HG03103 (cell line): ENCODE data around the gene C2CD2.
"Not testable (repeated sequence)": the region's sequence is repeated elsewhere in the genome, so short reads cannot be mapped to it uniquely, and the experiment has no call there.

Experiments
- ATAC-seq: cut with Tn5 transposase; IDR thresholded peaks from one replicate; pipeline ENCODE4 v1.9.1; 2021; ENCODE audit warnings: low read depth; ENCODE audit not compliant: unreplicated experiment

C2CD2 gene

DNA sequence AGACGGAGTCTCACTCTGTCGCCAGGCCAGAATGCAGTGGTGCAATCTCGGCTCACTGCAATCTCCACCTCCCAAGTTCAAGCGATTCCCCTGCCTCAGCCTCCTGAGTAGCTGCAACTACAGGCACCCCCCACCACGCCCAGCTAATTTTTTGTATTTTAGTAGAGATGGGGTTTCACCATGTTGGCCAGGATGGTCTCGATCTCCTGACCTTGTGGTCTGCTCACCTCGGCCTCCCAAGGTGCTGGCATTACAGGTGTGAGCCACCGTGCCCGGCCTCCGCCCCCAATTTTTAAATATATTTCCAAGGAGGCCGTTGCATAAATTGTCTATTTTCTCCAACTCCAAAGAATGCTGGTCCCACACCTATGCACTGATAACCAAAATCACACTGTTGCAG is 5.9 kb upstream of the C2CD2 start:
- ATAC-seq = not testable (repeated sequence)

DNA sequence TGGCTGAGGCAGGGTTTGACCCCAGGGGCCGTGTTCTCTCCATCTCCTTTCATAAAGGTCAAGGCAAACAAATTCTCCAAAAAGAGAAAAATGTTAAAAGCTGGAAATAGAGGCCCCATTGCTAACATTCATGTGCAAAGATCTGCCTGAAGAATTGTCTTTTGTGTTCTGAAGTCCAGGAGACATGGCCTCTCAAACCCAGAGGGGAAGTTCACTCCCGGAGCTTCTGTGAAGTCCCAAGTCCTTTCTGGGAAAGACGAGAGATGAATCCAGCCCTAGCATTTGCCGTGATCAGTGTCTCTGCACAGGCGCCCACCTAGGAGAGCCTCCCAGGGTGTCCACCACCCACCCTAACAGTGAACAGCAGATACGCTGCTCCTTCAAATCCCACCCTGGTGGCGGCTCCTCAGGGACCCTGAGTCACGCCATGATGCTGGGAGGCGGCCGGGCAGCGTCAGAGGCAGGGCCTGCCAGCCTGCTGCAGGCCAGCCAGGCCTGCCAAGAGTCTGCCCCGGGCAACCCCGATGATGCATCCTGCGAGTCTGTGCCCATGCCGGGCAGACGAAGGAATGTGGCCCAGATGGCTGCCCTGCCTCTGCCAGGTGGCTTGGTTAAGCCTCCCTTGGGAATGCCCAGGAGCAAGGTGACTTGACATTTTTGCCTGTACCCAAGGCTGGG is 5.2 kb upstream of the C2CD2 start:
- ATAC-seq = no peak

DNA sequence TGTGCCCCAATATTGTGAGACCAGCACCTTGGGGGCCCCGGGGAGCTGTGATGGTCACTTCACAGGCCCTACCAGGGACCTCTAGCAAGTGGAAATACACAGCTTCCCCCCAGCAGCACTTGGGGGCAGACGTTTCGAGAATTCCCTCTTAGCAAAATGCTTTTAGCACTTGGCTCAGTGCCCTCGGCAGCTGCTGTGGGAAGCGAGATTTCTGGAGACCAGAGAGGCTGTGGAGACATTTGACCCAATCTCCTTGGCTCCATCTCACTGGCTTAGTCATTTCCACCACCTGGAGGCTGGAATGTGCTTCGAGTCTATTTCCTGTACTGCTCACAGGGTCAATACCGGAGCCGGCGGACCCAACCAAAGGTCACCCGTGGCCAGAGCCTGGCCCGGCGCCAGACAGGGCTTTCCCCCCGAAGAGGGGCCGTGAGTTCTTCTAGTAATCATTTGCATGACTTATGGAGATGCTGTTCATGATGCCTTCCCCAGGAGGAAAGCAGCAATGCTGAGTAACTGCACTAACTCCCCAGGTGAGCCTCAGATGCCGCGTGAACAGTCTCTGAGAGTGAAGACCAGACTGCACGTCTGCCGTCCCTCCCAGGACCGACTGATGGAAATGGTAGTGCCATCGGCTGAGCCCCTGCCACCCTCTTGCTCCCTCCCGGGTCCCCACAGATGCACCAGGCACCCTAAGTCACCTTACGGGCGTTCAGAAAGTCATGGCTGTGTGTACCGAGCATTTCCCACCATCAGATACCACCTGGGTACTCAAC is 4.4 kb upstream of the C2CD2 start:
- no peak for ATAC-seq

- no peak for ATAC-seq
These were observed 3.3 kb upstream of the C2CD2 start for GRCh38 chr21:41956926-41957729.

- ATAC-seq = no peak
These were observed 1.7 kb upstream of the C2CD2 start for GRCh38 chr21:41955516-41955915.

GRCh38 chr21:41954654-41955499 is 1.1 kb upstream of the C2CD2 start:
- no peak for ATAC-seq

DNA sequence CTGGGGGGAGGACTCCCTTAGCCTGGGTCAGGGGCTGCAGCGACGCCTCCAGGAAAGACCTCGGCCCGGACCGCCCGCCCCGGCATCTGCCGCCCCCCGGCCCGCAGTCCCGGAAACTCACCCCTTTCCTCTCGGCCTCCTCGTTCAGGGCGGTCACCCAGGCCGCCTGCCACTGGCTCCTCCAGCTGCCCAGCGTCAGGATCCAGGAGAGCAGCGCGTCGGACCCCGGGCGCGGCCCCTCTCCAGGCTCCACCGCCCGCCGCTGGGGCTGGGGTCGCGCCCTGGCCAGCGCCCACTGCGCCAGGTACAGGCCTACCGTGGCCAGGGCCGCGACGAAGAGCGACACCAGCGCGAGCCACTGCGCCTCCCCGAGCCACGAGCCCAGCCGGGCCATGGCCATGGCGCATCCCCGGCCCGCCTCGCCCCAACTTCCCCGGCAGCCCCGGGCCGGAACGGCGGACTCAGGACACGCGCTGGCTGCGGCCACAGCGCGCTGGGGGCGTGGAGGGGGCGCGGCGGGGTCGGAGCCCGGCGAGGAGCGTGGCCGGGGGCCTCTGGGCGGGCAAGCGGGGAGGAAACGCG is 478 bp downstream of the C2CD2 start:
- peak; percentile 27 for ATAC-seq

- ATAC-seq = no peak
These were observed 1.1 kb downstream of the C2CD2 start for GRCh38 chr21:41952568-41953248.

GRCh38 chr21:41951876-41952567 is 1.8 kb downstream of the C2CD2 start:
- no peak for ATAC-seq

DNA sequence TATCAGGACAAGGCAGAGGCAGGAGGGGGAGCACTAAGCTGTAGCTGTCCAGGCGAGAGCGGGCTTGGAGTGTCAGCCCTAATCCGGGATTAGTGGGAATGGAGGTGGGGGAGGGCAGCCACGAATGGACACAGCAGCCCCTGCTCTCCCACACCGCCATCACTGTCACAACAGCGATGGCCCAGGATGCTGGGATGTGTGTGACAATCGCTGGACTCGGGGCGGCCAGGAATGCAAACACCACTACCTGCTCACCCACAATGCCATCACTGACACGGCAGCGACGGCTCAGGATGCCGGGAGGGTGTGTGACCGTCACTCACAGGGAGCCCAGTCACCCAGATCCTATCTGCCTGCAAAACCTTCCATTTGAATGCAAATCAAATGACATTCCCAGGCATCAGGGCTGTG is 2.9 kb downstream of the C2CD2 start:
- no peak for ATAC-seq

DNA sequence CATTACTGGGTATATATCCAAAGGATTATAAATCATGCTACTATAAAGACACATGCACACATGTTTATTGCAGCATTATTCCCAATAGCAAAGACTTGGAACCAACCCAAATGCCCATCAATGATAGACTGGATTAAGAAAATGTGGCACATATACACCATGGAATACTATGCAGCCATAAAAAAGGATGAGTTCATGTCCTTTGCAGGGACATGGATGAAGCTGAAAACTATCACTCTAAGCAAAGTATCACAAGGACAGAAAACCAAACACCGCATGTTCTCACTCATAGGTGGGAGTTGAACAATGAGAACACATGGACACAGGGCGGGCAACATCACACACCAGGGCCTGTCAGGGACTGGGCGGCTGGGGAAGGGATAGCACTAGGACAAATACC is 4.2 kb downstream of the C2CD2 start:
- not testable (repeated sequence) for ATAC-seq

GRCh38 chr21:41948901-41949300 is 4.9 kb downstream of the C2CD2 start:
- no peak for ATAC-seq

- ATAC-seq = no peak
These were observed 5.5 kb downstream of the C2CD2 start for GRCh38 chr21:41948078-41948895.

DNA sequence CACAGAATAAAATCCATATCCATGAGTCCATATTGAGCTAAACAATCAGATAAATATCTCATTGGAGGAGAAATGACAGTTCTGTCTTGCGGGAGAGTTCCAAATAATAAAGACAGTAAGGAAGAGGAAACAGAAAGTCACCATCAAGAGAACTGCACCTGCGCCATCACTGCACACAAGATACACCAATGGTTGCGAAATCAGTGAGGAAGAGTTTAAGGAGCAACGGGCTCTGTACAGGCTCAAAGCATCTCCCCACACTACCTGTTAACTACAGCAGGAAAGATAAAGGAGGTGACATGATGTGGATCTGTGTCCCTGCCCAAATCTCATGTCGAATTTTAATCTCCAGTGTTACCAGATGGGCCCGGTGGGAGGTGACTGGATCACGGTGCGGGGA is 7.8 kb downstream of the C2CD2 start:
- no peak for ATAC-seq

DNA sequence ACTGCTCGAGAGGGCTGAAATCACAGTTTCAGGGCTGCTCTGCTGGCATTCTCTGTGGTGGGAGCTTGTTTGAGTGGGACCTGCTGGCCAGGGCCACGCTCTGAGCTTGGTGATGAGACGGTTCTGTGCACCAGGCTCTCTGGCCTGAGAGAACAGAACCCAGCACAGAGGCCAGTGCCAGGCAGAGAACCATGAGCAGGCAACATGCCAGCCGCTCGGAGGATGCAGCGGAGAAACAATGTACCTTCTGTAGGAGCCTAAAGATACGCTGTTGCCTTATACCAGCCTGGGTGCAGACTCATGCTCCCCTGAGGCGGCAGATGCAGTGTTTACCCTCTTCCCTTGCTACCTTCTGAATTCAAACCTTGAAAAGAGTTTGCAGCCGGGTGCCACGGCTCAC is 10.0 kb downstream of the C2CD2 start:
- ATAC-seq = no peak

DNA sequence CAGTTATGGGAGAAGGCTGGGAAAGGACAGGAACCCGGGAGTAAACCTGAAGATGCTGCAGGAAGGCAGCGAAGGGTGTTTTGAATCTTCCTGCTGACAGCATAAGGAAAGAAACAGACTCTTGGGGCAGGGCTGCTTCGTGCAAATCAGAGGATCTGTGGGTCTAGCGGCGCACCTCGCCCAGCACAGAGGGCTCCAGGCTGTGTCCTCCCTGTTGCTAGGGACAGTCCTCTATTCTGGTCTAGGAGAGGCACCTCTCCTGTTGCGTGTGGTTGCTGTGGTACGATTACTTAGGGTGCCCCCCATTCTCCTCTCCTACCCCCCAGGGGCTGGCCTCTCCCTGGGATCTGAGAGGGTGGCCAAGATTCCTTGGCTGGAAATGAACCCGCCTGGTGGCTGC is 11.4 kb downstream of the C2CD2 start:
- ATAC-seq = no peak

DNA sequence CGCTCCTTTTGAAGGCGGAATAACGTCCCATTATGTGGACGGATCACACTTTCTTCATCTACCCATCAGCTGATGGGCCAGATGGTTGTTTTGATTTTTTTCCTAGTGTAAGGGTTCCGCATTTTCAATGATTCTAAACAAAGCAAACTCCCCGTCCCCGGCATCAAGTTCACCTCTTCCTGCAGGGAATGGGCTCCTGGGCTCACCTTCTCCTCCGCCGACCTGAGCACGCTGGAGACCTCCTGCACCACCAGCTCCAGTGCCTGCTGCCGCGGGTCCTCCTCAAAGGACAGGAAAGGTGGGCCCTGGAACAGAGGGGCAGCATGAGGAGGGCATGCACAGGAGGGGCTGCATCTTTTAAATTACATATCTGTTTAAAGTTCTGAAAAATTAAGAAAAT is 11.9 kb downstream of the C2CD2 start:
- no peak for ATAC-seq

DNA sequence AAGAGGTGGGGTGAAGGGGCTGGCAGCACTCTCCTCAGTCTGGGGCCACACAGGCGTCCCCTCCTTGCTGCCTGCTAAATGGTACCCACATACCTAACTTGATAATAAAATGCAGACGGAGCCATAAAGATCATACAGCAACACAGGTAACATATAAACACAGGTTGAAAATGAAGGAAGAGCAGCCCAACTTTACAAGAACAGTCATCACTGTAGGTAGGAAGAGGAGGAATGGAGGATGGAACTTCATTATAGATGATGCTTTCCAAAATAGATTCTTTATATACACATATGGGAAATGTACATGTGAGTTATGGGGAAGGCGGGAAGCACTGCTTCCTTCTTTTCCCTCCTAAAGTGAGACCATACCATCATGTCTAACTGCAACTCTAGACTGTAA is 13.4 kb downstream of the C2CD2 start:
- ATAC-seq = no peak
